B cell (primary cell): Measurements from ENCODE around the gene DOCK8. TPM values are rescaled to one million over a fixed set of nuclear protein-coding genes. Genes with fewer than 3 reads are reported as not detected.

Experiments
- ATAC-seq: fragments of 200-7000 bp; cut with Tn5 transposase; one replicate; pipeline ENCODE4 v1.10.0; 2021; ENCODE audit warnings: low read depth, mild to moderate bottlenecking, moderate number of reproducible peaks, moderate library complexity
- CTCF ChIA-PET: fragments of 350-600 bp; sonication (Branson Sonifier 250); formaldehyde crosslinking; loops from one replicate; lab custom pipeline; 2021; ENCODE audit warnings: antibody characterized with exemption, inconsistent platforms; lab: Charles Lee
- POLR2A ChIA-PET: fragments of 350-600 bp; sonication (Branson Sonifier 250); formaldehyde crosslinking; loops from one replicate; lab custom pipeline; 2021; ENCODE audit warnings: antibody characterized with exemption; lab: Charles Lee
- DNase-seq: peaks from one replicate; pipeline ENCODE4 v3.0.0; 2013
- H2AFZ ChIP-seq: 2 replicates; pipeline ENCODE4 v1.6.1; 2012; ENCODE audit warnings: mild to moderate bottlenecking, low read depth, low read length; ENCODE audit not compliant: insufficient read depth, poor library complexity, severe bottlenecking
- H3K27ac ChIP-seq, 2 donors: 1 replicate in 1 of 2; 2 replicates in 1 of 2; pipeline ENCODE4 v1.5.1; 2012 to 2013; ENCODE audit warnings: low read length in 2 of 2, mild to moderate bottlenecking in 2 of 2, moderate library complexity in 1 of 2
- H3K27me3 ChIP-seq, 4 experiments: fragments of 200-600 bp in 1 of 4; sonication (generic) in 1 of 4; replicated peaks in 1 of 4; 1 replicate in 2 of 4; 2 replicates in 2 of 4; pipeline versions ENCODE4 v1.6.1 to v1.7.0; 2013 to 2016; ENCODE audit warnings: low read length in 3 of 4, mild to moderate bottlenecking in 2 of 4, mixed read lengths in 1 of 4, moderate library complexity in 1 of 4; ENCODE audit not compliant: insufficient read depth in 4 of 4, control insufficient read depth in 3 of 4; ENCODE audit errors: control extremely low read depth in 1 of 4
- H3K36me3 ChIP-seq, 2 experiments: replicated peaks in 1 of 2; 1 replicate in 1 of 2; 2 replicates in 1 of 2; pipeline versions ENCODE4 v1.6.1 to v1.7.1; 2013; ENCODE audit warnings: low read length in 1 of 2; ENCODE audit not compliant: insufficient read depth in 2 of 2, control insufficient read depth in 1 of 2; ENCODE audit errors: control extremely low read depth in 1 of 2, extremely low read depth in 1 of 2
- H3K4me1 ChIP-seq, 2 donors: fragments of 200-600 bp in 1 of 2; sonication (generic) in 1 of 2; 1 replicate in 1 of 2; 2 replicates in 1 of 2; pipeline versions ENCODE4 v1.5.1 to v1.6.1; 2013 to 2017; ENCODE audit warnings: low read length in 2 of 2; ENCODE audit not compliant: control insufficient read depth in 2 of 2, insufficient read depth in 2 of 2
- H3K4me2 ChIP-seq: replicated peaks from 2 replicates; pipeline ENCODE3; 2012; ENCODE audit warnings: mild to moderate bottlenecking, low read depth, low read length; ENCODE audit not compliant: poor library complexity, severe bottlenecking
- H3K4me3 ChIP-seq, 5 experiments: fragments of 200-600 bp in 1 of 5; sonication (generic) in 1 of 5; 1 replicate in 3 of 5; 2 replicates in 2 of 5; pipeline versions ENCODE4 v1.5.1 to v1.7.0; 2011 to 2016; ENCODE audit warnings: low read length in 4 of 5, mild to moderate bottlenecking in 4 of 5, low read depth in 2 of 5, control low read depth in 1 of 5, moderate library complexity in 1 of 5; ENCODE audit not compliant: insufficient read depth in 1 of 5; ENCODE audit errors: control extremely low read depth in 1 of 5, extremely low read depth in 1 of 5
- H3K79me2 ChIP-seq: fragments of 200-600 bp; sonication (generic); one replicate; pipeline ENCODE4 v1.6.0; 2016; ENCODE audit warnings: low read length; ENCODE audit not compliant: control insufficient read depth, insufficient read depth
- H3K9ac ChIP-seq: fragments of 200-600 bp; sonication (generic); 2 replicates; pipeline ENCODE4 v1.6.1; 2017; ENCODE audit warnings: mild to moderate bottlenecking, low read length, moderate library complexity
- H3K9me3 ChIP-seq, 3 donors: one replicate each; pipeline versions ENCODE4 v1.6.1 to v1.7.1; 2013; ENCODE audit warnings: low read length in 2 of 3; ENCODE audit not compliant: control insufficient read depth in 2 of 3, insufficient read depth in 1 of 3; ENCODE audit errors: control extremely low read depth in 1 of 3
- H4K20me1 ChIP-seq: 2 replicates; pipeline ENCODE4 v1.6.0; 2012; ENCODE audit warnings: mild to moderate bottlenecking, low read length; ENCODE audit not compliant: insufficient read depth, control insufficient read depth, poor library complexity, severe bottlenecking
- H3K27ac Mint-ChIP-seq: one replicate; pipeline ENCODE4 v1.8.0; 2021; ENCODE audit warnings: mixed read lengths
- H3K27me3 Mint-ChIP-seq: one replicate; pipeline ENCODE4 v1.8.0; 2021; ENCODE audit warnings: mixed read lengths
- H3K4me1 Mint-ChIP-seq: one replicate; pipeline ENCODE4 v1.8.0; 2021; ENCODE audit warnings: mixed read lengths
- H3K4me3 Mint-ChIP-seq: one replicate; pipeline ENCODE4 v1.8.0; 2021; ENCODE audit warnings: mixed read lengths
- H3K9me3 Mint-ChIP-seq: one replicate; pipeline ENCODE4 v1.8.0; 2022; ENCODE audit warnings: mixed read lengths; ENCODE audit not compliant: insufficient read depth
- EZH2 ChIP-seq: IDR thresholded peaks from 2 replicates; pipeline ENCODE4 v1.6.1; 2012; ENCODE audit warnings: borderline replicate concordance, low read depth, mild to moderate bottlenecking, moderate library complexity, low read length; ENCODE audit not compliant: insufficient read depth, poor library complexity, severe bottlenecking
- WGBS: methylation state at CpG from one replicate; pipeline ENCODE4 v1.1.5; 2013; ENCODE audit warnings: missing lambda C conversion rate; ENCODE audit not compliant: insufficient coverage; 5-methylcytosine and 5-hydroxymethylcytosine counted together
- intact Hi-C: fragments of 100-400 bp; cut with micrococcal nuclease; formaldehyde crosslinking; loops from one replicate; pipeline ENCODE4 v1.10.0; 2022
- polyA plus RNA-seq: library from polyadenylated mRNA; depleted of rRNA; stranded (reverse); fragments of >200 nt; gene quantifications from 2 replicates; pipeline ENCODE4 v1.2.3, GENCODE V29; 2012
- total RNA-seq, 2 donors: library from RNA; stranded (reverse); fragments of 120-200 nt in 1 of 2; gene quantifications; 1 replicate in 1 of 2; 2 replicates in 1 of 2; pipeline versions ENCODE4 v1.2.3 to v1.2.4, GENCODE V29; 2013 to 2022
- TF ChIP-seq, protein P1 (sequence below): fragments of 200-600 bp; IDR thresholded peaks from one replicate; pipeline ENCODE4 v1.8.0; 2022; ENCODE audit warnings: antibody characterized with exemption, mild to moderate bottlenecking

Gene DOCK8
- total and polyA plus RNA-seq, 2 donors (not counting 1 experiment from before 2014, with no cell fraction given), result 47.6 to 288 TPM

- Mint-ChIP-seq H3K27me3 (no peaks in the 10 kb centered on the region), H3K4me1 (no peaks in the 10 kb centered on the region), H3K9me3 (no peaks in the 10 kb centered on the region), H3K27ac (no peak overlapping the region), H3K4me3 (no peak overlapping the region)
- no peaks in the 10 kb centered on the region for H3K4me1 ChIP-seq
- TF ChIP-seq, protein P1, sequence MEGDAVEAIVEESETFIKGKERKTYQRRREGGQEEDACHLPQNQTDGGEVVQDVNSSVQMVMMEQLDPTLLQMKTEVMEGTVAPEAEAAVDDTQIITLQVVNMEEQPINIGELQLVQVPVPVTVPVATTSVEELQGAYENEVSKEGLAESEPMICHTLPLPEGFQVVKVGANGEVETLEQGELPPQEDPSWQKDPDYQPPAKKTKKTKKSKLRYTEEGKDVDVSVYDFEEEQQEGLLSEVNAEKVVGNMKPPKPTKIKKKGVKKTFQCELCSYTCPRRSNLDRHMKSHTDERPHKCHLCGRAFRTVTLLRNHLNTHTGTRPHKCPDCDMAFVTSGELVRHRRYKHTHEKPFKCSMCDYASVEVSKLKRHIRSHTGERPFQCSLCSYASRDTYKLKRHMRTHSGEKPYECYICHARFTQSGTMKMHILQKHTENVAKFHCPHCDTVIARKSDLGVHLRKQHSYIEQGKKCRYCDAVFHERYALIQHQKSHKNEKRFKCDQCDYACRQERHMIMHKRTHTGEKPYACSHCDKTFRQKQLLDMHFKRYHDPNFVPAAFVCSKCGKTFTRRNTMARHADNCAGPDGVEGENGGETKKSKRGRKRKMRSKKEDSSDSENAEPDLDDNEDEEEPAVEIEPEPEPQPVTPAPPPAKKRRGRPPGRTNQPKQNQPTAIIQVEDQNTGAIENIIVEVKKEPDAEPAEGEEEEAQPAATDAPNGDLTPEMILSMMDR, result no peak
- TF ChIP-seq EZH2, result no peak
- no peak overlapping the region for H2AFZ ChIP-seq
- ATAC-seq (no peak), DNase-seq (no peak)
- POLR2A ChIA-PET, result no interaction called here
- H3K79me2 ChIP-seq, result no peaks in the 10 kb centered on the region
- intact Hi-C loops, result no loop called here
- no peak overlapping the region for H3K4me2 ChIP-seq
- H3K9ac ChIP-seq, result no peak overlapping the region
- no CpG with 5 or more reads among the region's 6 CpGs for WGBS
- no peak overlapping the region for H3K4me3 ChIP-seq
- no peak overlapping the region for H3K27ac ChIP-seq
- CTCF ChIA-PET, result no interaction called here
- no peaks in the 10 kb centered on the region for H3K9me3 ChIP-seq
- H4K20me1 ChIP-seq, result no peaks in the 10 kb centered on the region
- H3K27me3 ChIP-seq, result no peaks in the 10 kb centered on the region
- peaks cover 6 to 87% of the 10 kb centered on the region in 2 experiments for H3K36me3 ChIP-seq
Observed at GRCh38 chr9:421896-422295, 207.2 kb downstream of the DOCK8 start.

DNA sequence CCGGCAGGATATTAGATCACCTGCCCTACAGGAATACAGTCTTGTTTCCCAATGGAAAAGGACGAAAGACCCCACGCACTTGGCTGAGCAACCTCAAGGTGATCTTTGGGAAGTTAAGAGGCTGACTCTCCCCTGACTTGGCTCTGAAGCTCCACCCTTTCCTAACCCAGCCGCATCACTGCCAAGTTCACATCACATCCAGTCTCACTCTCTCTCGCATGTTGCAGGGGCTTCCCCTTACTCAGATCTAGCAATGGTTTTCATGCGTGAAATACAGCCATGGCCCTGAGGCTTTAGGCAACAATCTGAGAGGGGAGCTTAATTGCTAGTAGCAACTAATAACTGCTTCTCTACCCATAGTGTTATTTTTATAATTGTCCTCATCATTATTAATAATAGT is 211.6 kb downstream of the DOCK8 start:
- peaks cover 6 to 93% of the 10 kb centered on the region in 2 experiments for H3K36me3 ChIP-seq
- 67% methylated on average over 1 of the region's 6 CpGs for WGBS
- H3K27me3 ChIP-seq, result no peaks in the 10 kb centered on the region
- ChIA-PET CTCF (interaction anchor here (0.7 kb wide), 1 partner anchor 332 kb away, joined by 4 read pairs; no protein-coding TSS in a partner anchor), POLR2A (no interaction called here)
- H3K4me1 ChIP-seq, result no peaks in the 10 kb centered on the region
- no peaks in the 10 kb centered on the region for H3K9me3 ChIP-seq
- Mint-ChIP-seq H3K4me1 (no peaks in the 10 kb centered on the region), H3K27me3 (no peaks in the 10 kb centered on the region), H3K27ac (no peak overlapping the region), H3K9me3 (no peaks in the 10 kb centered on the region), H3K4me3 (no peak overlapping the region)
- ATAC-seq (no peak), DNase-seq (no peak)
- intact Hi-C loops, result loop anchor here (5.0 kb wide), 1 partner anchor 84 kb away; no protein-coding TSS in a partner anchor
- no peak overlapping the region for H3K9ac ChIP-seq
- H3K27ac ChIP-seq, result no peak overlapping the region
- no peak overlapping the region for H3K4me2 ChIP-seq
- H4K20me1 ChIP-seq, result no peaks in the 10 kb centered on the region
- H3K4me3 ChIP-seq, result no peak overlapping the region
- H3K79me2 ChIP-seq, result no peaks in the 10 kb centered on the region
- TF ChIP-seq, protein P1, result no peak
- TF ChIP-seq EZH2, result no peak
- H2AFZ ChIP-seq, result no peak overlapping the region
